Measurements from ENCODE around the gene SLC22A1.

Gene SLC22A1

GRCh38 chr6:160180706-160181105, 59.1 kb downstream of the SLC22A1 start:
- no peak for DNase-seq

GRCh38 chr6:160188773-160189172, 67.2 kb downstream of the SLC22A1 start:
- no peak for DNase-seq

GRCh38 chr6:160190081-160190480, 68.5 kb downstream of the SLC22A1 start:
- no peak for DNase-seq

- no peak for DNase-seq
Measured at GRCh38 chr6:160190973-160191372, 69.4 kb downstream of the SLC22A1 start.

- no peak for DNase-seq
Measured at GRCh38 chr6:160192840-160193239, 71.2 kb downstream of the SLC22A1 start.

- no peak for DNase-seq
Measured at GRCh38 chr6:160194808-160195207, 73.2 kb downstream of the SLC22A1 start.

- DNase-seq = no peak
Measured at GRCh38 chr6:160197662-160198061, 76.0 kb downstream of the SLC22A1 start.

GRCh38 chr6:160198606-160199211, 77.1 kb downstream of the SLC22A1 start:
- no peak for DNase-seq

- DNase-seq = no peak
Measured at GRCh38 chr6:160201061-160201460, 79.4 kb downstream of the SLC22A1 start.

GRCh38 chr6:160202411-160202810, 80.8 kb downstream of the SLC22A1 start:
- no peak for DNase-seq

GRCh38 chr6:160203076-160203475, 81.5 kb downstream of the SLC22A1 start:
- DNase-seq = no peak

- no peak for DNase-seq
Measured at GRCh38 chr6:160203522-160203921, 81.9 kb downstream of the SLC22A1 start.

- DNase-seq = no peak
Measured at GRCh38 chr6:160203953-160204352, 82.3 kb downstream of the SLC22A1 start.

GRCh38 chr6:160204710-160205109, 83.1 kb downstream of the SLC22A1 start:
- no peak for DNase-seq

- DNase-seq = no peak
Measured at GRCh38 chr6:160207618-160208017, 86.0 kb downstream of the SLC22A1 start.

Measured in stimulated activated CD4-positive, alpha-beta T cell treated with anti-CD3 and anti-CD28 coated beads, Interleukin-1b, Interleukin-23, amount 100 ng/mL, for 48 hours (primary cell).